Stomach (tissue), 9 donors: ENCODE measurements around the gene BIRC7. TPM values are rescaled to one million over a fixed set of nuclear protein-coding genes. Genes with fewer than 3 reads are reported as not detected.

Source experiments
- DNase-seq, 2 donors: peaks; one replicate each; pipeline versions ENCODE4 v3.0.0 to v3.0.0-alpha.2; 2013 to 2019
- H3K27ac ChIP-seq, 5 donors: fragments of 200-600 bp in 4 of 5; sonication (generic) in 4 of 5; one replicate each; pipeline ENCODE4 v1.5.1; 2013 to 2019; ENCODE audit warnings: mild to moderate bottlenecking in 1 of 5, moderate library complexity in 1 of 5
- H3K27me3 ChIP-seq, 3 donors: fragments of 200-600 bp; sonication (generic); one replicate each; pipeline ENCODE4 v1.5.1; 2017 to 2019; ENCODE audit warnings: mixed run types in 1 of 3
- H3K36me3 ChIP-seq, 4 donors: fragments of 200-600 bp; sonication (generic); 1 replicate in 3 of 4; 2 replicates in 1 of 4; pipeline ENCODE4 v1.5.1; 2016 to 2019
- H3K4me1 ChIP-seq, 4 donors: fragments of 200-600 bp; sonication (generic); one replicate each; pipeline ENCODE4 v1.5.1; 2016 to 2019
- H3K4me3 ChIP-seq, 4 donors: fragments of 200-600 bp; sonication (generic) in 3 of 4; one replicate each; pipeline ENCODE4 v1.5.1; 2016 to 2019; ENCODE audit warnings: mild to moderate bottlenecking in 1 of 4
- H3K9me3 ChIP-seq, 4 donors: fragments of 200-600 bp; sonication (generic); one replicate each; pipeline ENCODE4 v1.5.1; 2016 to 2019
- EP300 ChIP-seq: sonication (generic); formaldehyde crosslinking; IDR thresholded peaks from one replicate; pipeline ENCODE4 v1.6.1; 2017; ENCODE audit warnings: antibody characterized with exemption
- POLR2A ChIP-seq, 4 donors: fragments of 450-650 bp; IDR thresholded peaks; one replicate each; pipeline ENCODE4 v1.6.1; 2016; ENCODE audit warnings: antibody characterized with exemption in 4 of 4, control low read depth in 2 of 4, mild to moderate bottlenecking in 1 of 4, moderate library complexity in 1 of 4
- POLR2AphosphoS5 ChIP-seq, 3 donors: sonication (generic); formaldehyde crosslinking; IDR thresholded peaks; one replicate each; pipeline ENCODE4 v1.6.1; 2016; ENCODE audit warnings: antibody characterized with exemption in 3 of 3
- WGBS, 5 donors: extraction: QIAGEN DNeasy Blood & Tissue Kit in 3 of 5; methylation state at CpG; one replicate each; pipeline versions ENCODE4 v1.1.5 to v1.1.7; 2013 to 2018; 5-methylcytosine and 5-hydroxymethylcytosine counted together
- intact Hi-C: fragments of 100-400 bp; cut with DNase I; formaldehyde crosslinking; loops from one replicate; pipeline ENCODE4 v1.15.1; 2023; ENCODE audit warnings: low total_unique reads
- polyA plus RNA-seq, 3 donors: library from polyadenylated mRNA; stranded (reverse); fragments of 200-250 nt; gene quantifications; one replicate each; pipeline ENCODE4 v1.2.3, GENCODE V29; 2013
- total RNA-seq, 5 donors: library from RNA; depleted of rRNA; stranded (reverse); fragments of >200 nt; gene quantifications; one replicate each; pipeline versions ENCODE4 v1.1.0 to v1.2.3, GENCODE V29; 2014 to 2016
- TF ChIP-seq, protein P1 (sequence below), 7 experiments: fragments of 450-650 bp in 4 of 7; fragments of 200-600 bp in 3 of 7; sonication (generic) in 3 of 7; IDR thresholded peaks; one replicate each; pipeline ENCODE4 v1.5.1; 2016 to 2019; ENCODE audit warnings: antibody characterized with exemption in 7 of 7, control low read depth in 2 of 7, mild to moderate bottlenecking in 1 of 7
- donor health status: healthy with polysubstance abuse.
- donor health status: Bipolar disorder and iron deficiency.
- donor health status: healthy.

The BIRC7 gene
- total and polyA plus RNA-seq, 8 donors, result not detected

DNA sequence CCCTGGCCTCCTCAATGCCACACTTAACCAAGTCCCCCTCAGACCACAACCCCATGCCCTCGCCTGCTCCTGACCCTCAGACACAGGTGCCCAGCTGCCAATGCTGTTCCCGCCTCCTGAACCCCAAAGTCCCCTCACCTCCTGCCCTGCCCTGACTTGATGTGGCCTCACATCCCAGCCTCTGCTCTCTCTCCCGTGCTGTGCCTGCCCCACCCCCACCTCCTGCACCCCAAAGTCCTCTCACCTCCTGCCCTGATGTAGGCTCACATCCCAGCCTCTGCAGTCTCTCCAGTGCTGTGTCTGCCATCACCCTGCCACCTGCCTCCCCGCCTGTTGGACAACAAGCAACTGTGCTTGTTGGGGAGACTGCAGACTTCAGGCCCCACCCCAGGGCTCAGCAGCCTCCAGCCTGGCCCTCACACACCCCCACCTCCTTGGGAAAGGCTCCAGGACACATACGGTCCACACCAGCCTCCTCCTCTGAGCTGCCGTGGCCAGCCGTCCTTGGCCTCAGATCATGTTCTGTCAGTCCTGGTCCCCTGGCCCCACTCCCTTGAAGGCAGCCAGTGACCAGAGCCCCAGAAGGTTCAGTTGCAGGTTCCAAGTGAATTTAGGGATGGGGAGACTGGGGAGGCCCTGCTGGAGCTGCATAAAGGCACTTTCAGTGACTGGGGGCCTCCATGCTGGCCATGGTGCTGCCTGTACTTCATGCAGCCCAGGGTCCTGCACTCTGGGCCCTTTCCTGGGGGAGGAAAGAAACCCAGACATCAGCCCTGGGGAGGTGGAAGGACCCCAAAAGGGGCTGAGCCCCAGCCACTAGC lies 48.2 kb upstream of the BIRC7 start:
- Histone ChIP-seq H3K9me3 (no peaks in the 10 kb centered on the region), H3K27ac (no peak overlapping the region), H3K4me3 (no peak overlapping the region), H3K27me3 (peaks cover 0 to 21% (median 9%) of the 10 kb centered on the region in 3 donors), H3K36me3 (no peaks in the 10 kb centered on the region), H3K4me1 (no peaks in the 10 kb centered on the region)
- intact Hi-C loops, result no loop called here
- 72 to 83% (median 78%) methylated on average over 7 of the region's 7 CpGs for WGBS, 5 donors
- no peak for DNase-seq
- TF ChIP-seq, protein P1, sequence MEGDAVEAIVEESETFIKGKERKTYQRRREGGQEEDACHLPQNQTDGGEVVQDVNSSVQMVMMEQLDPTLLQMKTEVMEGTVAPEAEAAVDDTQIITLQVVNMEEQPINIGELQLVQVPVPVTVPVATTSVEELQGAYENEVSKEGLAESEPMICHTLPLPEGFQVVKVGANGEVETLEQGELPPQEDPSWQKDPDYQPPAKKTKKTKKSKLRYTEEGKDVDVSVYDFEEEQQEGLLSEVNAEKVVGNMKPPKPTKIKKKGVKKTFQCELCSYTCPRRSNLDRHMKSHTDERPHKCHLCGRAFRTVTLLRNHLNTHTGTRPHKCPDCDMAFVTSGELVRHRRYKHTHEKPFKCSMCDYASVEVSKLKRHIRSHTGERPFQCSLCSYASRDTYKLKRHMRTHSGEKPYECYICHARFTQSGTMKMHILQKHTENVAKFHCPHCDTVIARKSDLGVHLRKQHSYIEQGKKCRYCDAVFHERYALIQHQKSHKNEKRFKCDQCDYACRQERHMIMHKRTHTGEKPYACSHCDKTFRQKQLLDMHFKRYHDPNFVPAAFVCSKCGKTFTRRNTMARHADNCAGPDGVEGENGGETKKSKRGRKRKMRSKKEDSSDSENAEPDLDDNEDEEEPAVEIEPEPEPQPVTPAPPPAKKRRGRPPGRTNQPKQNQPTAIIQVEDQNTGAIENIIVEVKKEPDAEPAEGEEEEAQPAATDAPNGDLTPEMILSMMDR (IDR thresholded peaks at IDR 0.05), result no peak
- TF ChIP-seq POLR2A (IDR thresholded peaks at IDR 0.05) (no peak), EP300 (no peak), POLR2AphosphoS5 (IDR thresholded peaks at IDR 0.05) (no peak)

DNA sequence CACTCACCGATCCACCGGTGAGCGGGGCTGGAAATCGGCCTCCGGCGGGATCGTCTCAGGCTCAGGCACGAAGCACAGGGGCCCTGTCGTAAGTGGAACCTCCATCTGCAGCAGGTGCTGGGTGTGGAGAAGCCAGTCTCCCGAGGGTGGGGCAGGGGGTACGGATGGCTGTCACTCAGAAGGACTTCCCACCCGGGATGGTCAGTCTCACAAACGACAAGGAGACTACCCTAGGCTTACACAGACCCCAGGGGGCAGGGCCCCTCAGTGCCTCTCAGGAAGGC lies 47.6 kb upstream of the BIRC7 start:
- Histone ChIP-seq H3K9me3 (no peaks in the 10 kb centered on the region), H3K4me1 (no peaks in the 10 kb centered on the region), H3K36me3 (no peaks in the 10 kb centered on the region), H3K4me3 (no peak overlapping the region), H3K27ac (no peak overlapping the region), H3K27me3 (peaks cover 0 to 16% (median 3%) of the 10 kb centered on the region in 3 donors)
- intact Hi-C loops, result no loop called here
- TF ChIP-seq EP300 (no peak), POLR2AphosphoS5 (IDR thresholded peaks at IDR 0.05) (no peak), POLR2A (IDR thresholded peaks at IDR 0.05) (no peak)
- TF ChIP-seq, protein P1 (IDR thresholded peaks at IDR 0.05), result no peak
- 60 to 83% (median 82%) methylated on average over 2 to 13 of the region's 13 CpGs for WGBS, 5 donors
- DNase-seq, result no peak

DNA sequence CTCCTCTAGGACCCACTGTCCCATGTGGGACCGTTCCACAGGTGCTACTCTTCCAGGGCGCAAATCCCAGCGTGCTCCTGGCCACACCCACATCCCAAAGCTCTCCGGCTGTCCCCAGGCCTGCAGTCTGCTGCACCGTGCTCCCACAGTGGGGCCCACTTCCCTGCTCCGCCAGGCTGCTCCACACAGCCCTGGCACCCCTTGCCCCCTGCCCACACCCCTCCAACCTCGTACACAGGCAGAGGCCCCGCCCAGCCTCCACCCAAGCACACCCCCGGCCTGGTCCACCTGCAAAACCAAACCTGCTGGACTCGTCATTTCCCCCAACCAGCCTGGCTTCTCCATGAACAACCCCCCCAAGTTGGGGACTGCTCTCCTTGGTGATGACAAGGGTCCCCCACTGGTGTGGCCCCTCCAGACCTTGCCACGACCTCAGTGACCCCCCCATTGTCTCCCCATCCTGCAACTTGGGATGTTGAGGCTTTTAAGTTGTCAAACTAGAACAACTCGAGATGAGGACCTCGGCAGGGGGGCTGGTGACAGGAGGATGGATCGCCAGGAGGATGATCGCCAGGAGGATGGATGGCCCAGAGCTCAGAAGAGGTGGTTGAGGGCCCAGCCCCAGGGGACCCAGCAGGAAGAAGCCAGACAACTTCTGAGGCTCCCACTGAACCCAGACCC lies 46.9 kb upstream of the BIRC7 start:
- TF ChIP-seq POLR2A (IDR thresholded peaks at IDR 0.05) (no peak), POLR2AphosphoS5 (IDR thresholded peaks at IDR 0.05) (no peak), EP300 (no peak)
- TF ChIP-seq, protein P1 (IDR thresholded peaks at IDR 0.05), result no peak
- intact Hi-C loops, result no loop called here
- Histone ChIP-seq H3K36me3 (no peaks in the 10 kb centered on the region), H3K27ac (no peak overlapping the region), H3K4me3 (no peak overlapping the region), H3K4me1 (no peaks in the 10 kb centered on the region), H3K27me3 (peaks cover 0 to 9% (median 0%) of the 10 kb centered on the region in 3 donors), H3K9me3 (no peaks in the 10 kb centered on the region)
- DNase-seq, result no peak
- WGBS, 5 donors, result 44 to 62% (median 50%) methylated on average over 15 of the region's 15 CpGs

DNA sequence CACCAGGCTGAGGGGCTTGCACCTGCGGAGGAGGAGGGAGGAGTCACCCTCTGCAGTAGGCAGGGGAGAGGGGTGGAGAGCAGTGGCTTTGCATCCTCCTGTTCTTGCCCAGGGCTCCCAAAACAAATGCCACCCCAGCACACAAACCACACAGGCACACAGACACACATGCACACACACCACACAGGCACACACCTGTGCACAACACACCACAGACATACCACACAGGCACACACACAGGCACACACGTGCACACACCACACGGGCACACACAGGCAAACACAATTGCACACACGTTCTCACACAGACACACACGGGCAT lies 46.4 kb upstream of the BIRC7 start:
- peaks cover 0 to 5% (median 0%) of the 10 kb centered on the region in 4 donors for H3K36me3 ChIP-seq
- no peak for DNase-seq
- no peaks in the 10 kb centered on the region for H3K4me1 ChIP-seq
- no peaks in the 10 kb centered on the region for H3K9me3 ChIP-seq
- no peak overlapping the region for H3K4me3 ChIP-seq
- TF ChIP-seq POLR2A (IDR thresholded peaks at IDR 0.05) (no peak), EP300 (no peak), POLR2AphosphoS5 (IDR thresholded peaks at IDR 0.05) (no peak)
- TF ChIP-seq, protein P1 (IDR thresholded peaks at IDR 0.05), result no peak
- H3K27me3 ChIP-seq, result peaks cover 0 to 4% (median 0%) of the 10 kb centered on the region in 3 donors
- no peak overlapping the region for H3K27ac ChIP-seq
- 81 to 90% (median 87%) methylated on average over 4 to 5 of the region's 5 CpGs for WGBS, 5 donors
- intact Hi-C loops, result no loop called here
